Retinal pigment epithelial cell (primary cell): ENCODE results near the gene METTL1.

Experiments used
- DNase-seq: peaks from one replicate; pipeline ENCODE4 v3.0.0-alpha.2; 2010; ENCODE audit warnings: low read depth
- H3K4me3 ChIP-seq: 2 replicates; pipeline ENCODE4 v1.5.1; 2011; ENCODE audit warnings: mild to moderate bottlenecking, low read length, control low read depth, moderate library complexity
- TF ChIP-seq, protein P1 (sequence below): conservative IDR thresholded peaks from 2 replicates; pipeline ENCODE4 v1.5.1; 2011; ENCODE audit warnings: low read depth, low read length, control low read depth, inconsistent platforms

Gene METTL1

DNA sequence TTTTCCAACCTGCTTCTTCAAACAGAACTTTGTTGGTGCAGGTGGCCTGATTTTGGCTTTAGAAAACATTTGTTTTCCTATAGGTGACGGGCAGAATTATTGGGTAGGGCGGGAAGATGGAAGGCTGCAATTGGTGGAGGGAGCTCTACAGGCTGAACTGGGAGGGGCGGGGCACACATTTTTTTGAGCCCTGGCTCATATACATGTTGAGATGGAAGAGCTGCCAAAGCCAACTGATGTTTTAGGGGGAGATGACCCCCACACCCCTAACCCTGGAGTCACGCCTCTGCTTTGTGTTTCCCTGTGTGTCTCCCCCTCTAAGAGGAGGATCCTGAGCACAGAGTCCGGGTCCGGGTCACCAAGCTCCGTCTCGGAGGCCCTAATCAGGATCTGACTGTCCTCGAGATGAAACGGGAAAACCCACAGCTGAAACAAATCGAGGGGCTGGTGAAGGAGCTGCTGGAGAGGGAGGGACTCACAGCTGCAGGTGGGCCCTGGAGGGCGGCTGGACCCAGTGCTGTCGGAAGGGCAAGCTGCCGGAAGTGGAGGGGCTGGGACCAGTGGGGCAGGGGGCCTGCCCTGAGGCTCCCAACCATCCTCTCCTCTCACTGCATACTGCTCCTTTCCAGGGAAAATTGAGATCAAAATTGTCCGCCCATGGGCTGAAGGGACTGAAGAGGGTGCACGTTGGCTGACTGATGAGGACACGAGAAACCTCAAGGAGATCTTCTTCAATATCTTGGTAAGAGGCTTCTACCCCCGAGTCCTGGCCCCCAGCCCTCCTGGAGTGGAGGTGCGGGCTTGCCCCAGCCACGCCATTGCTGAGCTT is 51.9 kb downstream of the METTL1 start:
- TF ChIP-seq, protein P1, sequence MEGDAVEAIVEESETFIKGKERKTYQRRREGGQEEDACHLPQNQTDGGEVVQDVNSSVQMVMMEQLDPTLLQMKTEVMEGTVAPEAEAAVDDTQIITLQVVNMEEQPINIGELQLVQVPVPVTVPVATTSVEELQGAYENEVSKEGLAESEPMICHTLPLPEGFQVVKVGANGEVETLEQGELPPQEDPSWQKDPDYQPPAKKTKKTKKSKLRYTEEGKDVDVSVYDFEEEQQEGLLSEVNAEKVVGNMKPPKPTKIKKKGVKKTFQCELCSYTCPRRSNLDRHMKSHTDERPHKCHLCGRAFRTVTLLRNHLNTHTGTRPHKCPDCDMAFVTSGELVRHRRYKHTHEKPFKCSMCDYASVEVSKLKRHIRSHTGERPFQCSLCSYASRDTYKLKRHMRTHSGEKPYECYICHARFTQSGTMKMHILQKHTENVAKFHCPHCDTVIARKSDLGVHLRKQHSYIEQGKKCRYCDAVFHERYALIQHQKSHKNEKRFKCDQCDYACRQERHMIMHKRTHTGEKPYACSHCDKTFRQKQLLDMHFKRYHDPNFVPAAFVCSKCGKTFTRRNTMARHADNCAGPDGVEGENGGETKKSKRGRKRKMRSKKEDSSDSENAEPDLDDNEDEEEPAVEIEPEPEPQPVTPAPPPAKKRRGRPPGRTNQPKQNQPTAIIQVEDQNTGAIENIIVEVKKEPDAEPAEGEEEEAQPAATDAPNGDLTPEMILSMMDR, result no peak
- no peak for DNase-seq
- H3K4me3 ChIP-seq, result no peak overlapping the region

- DNase-seq, result no peak
- TF ChIP-seq, protein P1, result no peak
These were observed 53.0 kb downstream of the METTL1 start for GRCh38 chr12:57718641-57719528.

More at GRCh38 chr12:57718641-57719528, 53.0 kb downstream of the METTL1 start:
- no peak overlapping the region for H3K4me3 ChIP-seq
